ENCODE data around the gene DAPK2. TPM values are rescaled to one million over a fixed set of nuclear protein-coding genes. Genes with fewer than 3 reads are reported as not detected.

The DAPK2 gene
- total and polyA plus RNA-seq, 2 of the 4 experiments (the other 2 are of a cell fraction): 0.34 to 0.36 TPM

GRCh38 chr15:63912061-63912615 lies 134.1 kb downstream of the DAPK2 start:
- 89% methylated on average over 6 of the region's 15 CpGs; no CpG with 5 or more reads in 1 of the 2 experiments for WGBS, 2 experiments (ENCODE audit: extremely low coverage in 2 of 2, insufficient read length in 1 of 2)
- Histone ChIP-seq H3K9me3 (ENCODE audit: control insufficient read depth, insufficient read depth, low read length) (no peaks in the 10 kb centered on the region), H3K9me1 (ENCODE audit: insufficient read depth, low read length) (no peaks in the 10 kb centered on the region; the same call in 1 of the 2 replicates), H3K18ac (ENCODE audit: low read depth, low read length) (no peak overlapping the region), H2BK120ac (ENCODE audit: low read depth, low read length) (no peak overlapping the region), H3K4ac (ENCODE audit: low read depth, low read length) (no peak overlapping the region), H3K36me3 (ENCODE audit: control insufficient read depth, insufficient read depth, low read length) (no peaks in the 10 kb centered on the region), H4K8ac (ENCODE audit: low read depth in 2 of 2, low read length in 2 of 2) (no peak overlapping the region), H3K14ac (replicated peaks; ENCODE audit: low read depth, low read length) (no peak overlapping the region), H3K4me3 (ENCODE audit: insufficient read depth, low read depth, low read length) (no peak overlapping the region), H4K91ac (ENCODE audit: insufficient read depth, low read depth, low read length) (0 out of 2 replicates have a peak overlapping the region, but pooled peaks have one; percentile 31), H3K9ac (ENCODE audit: low read depth, low read length) (no peak overlapping the region), H2AK5ac (ENCODE audit: low read depth, low read length) (no peak overlapping the region), H3K27me3 (ENCODE audit: control insufficient read depth, insufficient read depth, low read length) (peaks cover 7% of the 10 kb centered on the region), H3K79me1 (ENCODE audit: low read depth in 1 of 2, low read length in 2 of 2) (no peaks in the 10 kb centered on the region), H4K5ac (ENCODE audit: low read depth, low read length) (no peak overlapping the region), H2BK15ac (ENCODE audit: low read depth, low read length) (no peak overlapping the region), H3K27ac (ENCODE audit: insufficient read depth, low read length) (no peak overlapping the region), H2BK5ac (ENCODE audit: low read depth, low read length, poor library complexity, severe bottlenecking) (no peak overlapping the region), H3K56ac (ENCODE audit: extremely low read depth, insufficient read depth, low read length) (no peak overlapping the region), H4K20me1 (ENCODE audit: insufficient read depth, low read length) (no peaks in the 10 kb centered on the region), H3K4me2 (ENCODE audit: low read depth, low read length) (no peak overlapping the region), H2AK9ac (replicated peaks; ENCODE audit: low read depth, low read length, poor library complexity) (no peak overlapping the region), H2AFZ (replicated peaks; ENCODE audit: low read length, poor library complexity) (no peak overlapping the region), H3K4me1 (ENCODE audit: control insufficient read depth, insufficient read depth, low read length) (peaks cover 18% of the 10 kb centered on the region; the same call in 1 of the 2 replicates), H2BK20ac (ENCODE audit: low read depth, low read length) (no peak overlapping the region), H3K23ac (ENCODE audit: low read depth, low read length) (no peak overlapping the region)
- DNase-seq: no peak
- intact Hi-C loops (cut with micrococcal nuclease): no loop called here
- TF ChIP-seq MXI1 (IDR thresholded peaks at IDR 0.05; ENCODE audit: borderline replicate concordance, low read depth, low read length) (no peak), USF2 (IDR thresholded peaks at IDR 0.05; ENCODE audit: low read depth, low read length) (no peak), BHLHE40 (IDR thresholded peaks at IDR 0.05; ENCODE audit: low read depth, low read length) (no peak), CEBPB (IDR thresholded peaks at IDR 0.05; ENCODE audit: low read depth, low read length) (no peak), MAFK (IDR thresholded peaks at IDR 0.05; ENCODE audit: low read depth, low read length) (no peak), POLR2A (IDR thresholded peaks at IDR 0.05; ENCODE audit: low read depth, low read length) (no peak), RFX5 (IDR thresholded peaks at IDR 0.05; ENCODE audit: low read depth, low read length) (no peak), CHD1 (IDR thresholded peaks at IDR 0.05; ENCODE audit: low read depth, low read length) (no peak), RAD21 (IDR thresholded peaks at IDR 0.05; ENCODE audit: low read length) (no peak), NFE2L2 (IDR thresholded peaks at IDR 0.05; ENCODE audit: low read depth, low read length) (no peak), MAZ (IDR thresholded peaks at IDR 0.05; ENCODE audit: borderline replicate concordance, low read depth, low read length) (no peak), SMC3 (IDR thresholded peaks at IDR 0.05; ENCODE audit: low read depth, low read length) (no peak), FOS (IDR thresholded peaks at IDR 0.05; ENCODE audit: low read depth, low read length) (no peak), RCOR1 (IDR thresholded peaks at IDR 0.05; ENCODE audit: insufficient replicate concordance, low read length) (no peak), CTCF (conservative IDR thresholded peaks at IDR 0.05; ENCODE audit: low read depth, low read length) (no peak)
- TF ChIP-seq, protein P1, sequence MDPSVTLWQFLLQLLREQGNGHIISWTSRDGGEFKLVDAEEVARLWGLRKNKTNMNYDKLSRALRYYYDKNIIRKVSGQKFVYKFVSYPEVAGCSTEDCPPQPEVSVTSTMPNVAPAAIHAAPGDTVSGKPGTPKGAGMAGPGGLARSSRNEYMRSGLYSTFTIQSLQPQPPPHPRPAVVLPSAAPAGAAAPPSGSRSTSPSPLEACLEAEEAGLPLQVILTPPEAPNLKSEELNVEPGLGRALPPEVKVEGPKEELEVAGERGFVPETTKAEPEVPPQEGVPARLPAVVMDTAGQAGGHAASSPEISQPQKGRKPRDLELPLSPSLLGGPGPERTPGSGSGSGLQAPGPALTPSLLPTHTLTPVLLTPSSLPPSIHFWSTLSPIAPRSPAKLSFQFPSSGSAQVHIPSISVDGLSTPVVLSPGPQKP (IDR thresholded peaks at IDR 0.05; ENCODE audit: borderline replicate concordance, low read depth, low read length): no peak
- ChIA-PET CTCF (no interaction called here), POLR2A (ENCODE audit: unreplicated experiment) (no interaction called here)
- BruUV-seq (replicated peaks): no TSS peak
- dilution Hi-C loops (cut with HindIII; ENCODE audit: low sequenced_read_pairs, unreplicated experiment): no loop called here
- in situ Hi-C loops (cut with MboI; ENCODE audit: low sequenced_read_pairs): no loop called here
- ATAC-seq (ENCODE audit: low read depth): no peak
